C1 segment of cervical spinal cord (tissue), 14 donors: ENCODE data around the gene ZNHIT6.
"Not testable (repeated sequence)": the region's sequence is repeated elsewhere in the genome, so short reads cannot be mapped to it uniquely, and the experiment has no call there.

Experiments used
- DNase-seq, 14 donors: peaks; one replicate each; lab custom pipeline; 2025; lab: John Stamatoyannopoulos, UW

Gene ZNHIT6, protein sequence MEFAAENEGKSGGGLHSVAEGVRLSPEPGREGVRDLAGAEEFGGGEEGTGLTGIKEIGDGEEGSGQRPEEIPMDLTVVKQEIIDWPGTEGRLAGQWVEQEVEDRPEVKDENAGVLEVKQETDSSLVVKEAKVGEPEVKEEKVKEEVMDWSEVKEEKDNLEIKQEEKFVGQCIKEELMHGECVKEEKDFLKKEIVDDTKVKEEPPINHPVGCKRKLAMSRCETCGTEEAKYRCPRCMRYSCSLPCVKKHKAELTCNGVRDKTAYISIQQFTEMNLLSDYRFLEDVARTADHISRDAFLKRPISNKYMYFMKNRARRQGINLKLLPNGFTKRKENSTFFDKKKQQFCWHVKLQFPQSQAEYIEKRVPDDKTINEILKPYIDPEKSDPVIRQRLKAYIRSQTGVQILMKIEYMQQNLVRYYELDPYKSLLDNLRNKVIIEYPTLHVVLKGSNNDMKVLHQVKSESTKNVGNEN

GRCh38 chr1:85707990-85708828, at the start of gene ZNHIT6:
Gene ZNHIT6 (minus strand): TSS chr1:85708433. CDS start chr1:85708284, 149 bp downstream.
- peak; percentile 32 to 89 (median 75) for DNase-seq

DNA sequence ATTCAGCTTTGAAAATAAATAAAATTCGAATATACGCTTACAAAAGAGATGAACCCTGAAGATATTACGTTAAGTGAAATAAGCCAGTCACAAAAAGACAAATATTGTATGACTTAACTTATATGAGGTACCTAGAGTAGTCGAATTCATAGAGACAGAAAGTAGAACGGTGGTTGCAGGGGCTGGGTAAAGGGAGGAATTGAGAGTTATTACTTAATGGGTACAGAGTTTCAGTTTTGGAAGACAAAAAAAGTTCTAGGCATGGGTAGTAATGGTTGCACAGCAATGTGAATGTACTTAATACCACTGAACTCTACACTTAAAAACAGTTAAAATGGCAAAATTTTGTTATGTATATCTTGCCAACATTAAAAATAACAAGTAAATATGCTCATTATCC, 48.6 kb upstream of the ZNHIT6 start:
- no peak for DNase-seq

DNA sequence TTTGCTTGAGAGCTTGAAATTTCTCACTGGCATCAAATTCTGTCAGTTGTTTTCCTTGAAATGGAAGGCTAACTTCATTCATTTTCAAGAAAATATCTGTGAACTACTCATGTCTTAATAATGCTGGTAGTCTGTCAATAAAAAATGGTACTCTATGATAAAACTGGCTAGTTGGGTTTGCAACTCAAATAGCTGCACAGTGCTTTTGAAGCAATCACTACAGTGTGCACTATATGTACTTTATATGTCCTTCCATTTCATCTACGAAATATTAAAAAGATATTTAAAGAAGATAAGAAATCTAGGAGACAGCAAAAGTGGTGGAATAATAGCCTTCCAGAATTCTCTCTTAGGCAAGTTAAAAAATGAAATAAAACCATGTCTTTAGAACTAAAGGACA, 39.9 kb upstream of the ZNHIT6 start:
- DNase-seq = no peak

- no peak for DNase-seq
Observed at GRCh38 chr1:85746777-85747176, 38.5 kb upstream of the ZNHIT6 start.

DNA sequence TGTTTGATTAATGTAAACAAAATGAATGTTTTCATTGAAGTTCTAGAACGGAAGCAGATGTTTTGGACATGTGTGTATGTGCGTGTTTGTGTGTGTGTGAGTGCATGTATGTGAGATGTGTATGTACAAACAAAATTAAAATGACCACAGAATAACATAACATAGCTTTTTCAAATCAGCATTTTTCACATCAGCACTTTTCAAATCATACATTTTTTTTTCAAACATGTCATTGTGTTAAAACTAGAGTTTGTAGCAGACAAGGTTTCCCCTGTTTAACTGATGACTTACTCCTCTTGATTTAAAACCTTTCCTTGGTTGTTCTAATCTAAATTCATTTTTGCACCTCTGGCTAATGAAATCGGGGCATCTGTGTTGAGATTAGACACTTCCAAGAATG, 35.6 kb upstream of the ZNHIT6 start:
- DNase-seq = no peak

GRCh38 chr1:85734931-85735330, 26.7 kb upstream of the ZNHIT6 start:
- DNase-seq = no peak

DNA sequence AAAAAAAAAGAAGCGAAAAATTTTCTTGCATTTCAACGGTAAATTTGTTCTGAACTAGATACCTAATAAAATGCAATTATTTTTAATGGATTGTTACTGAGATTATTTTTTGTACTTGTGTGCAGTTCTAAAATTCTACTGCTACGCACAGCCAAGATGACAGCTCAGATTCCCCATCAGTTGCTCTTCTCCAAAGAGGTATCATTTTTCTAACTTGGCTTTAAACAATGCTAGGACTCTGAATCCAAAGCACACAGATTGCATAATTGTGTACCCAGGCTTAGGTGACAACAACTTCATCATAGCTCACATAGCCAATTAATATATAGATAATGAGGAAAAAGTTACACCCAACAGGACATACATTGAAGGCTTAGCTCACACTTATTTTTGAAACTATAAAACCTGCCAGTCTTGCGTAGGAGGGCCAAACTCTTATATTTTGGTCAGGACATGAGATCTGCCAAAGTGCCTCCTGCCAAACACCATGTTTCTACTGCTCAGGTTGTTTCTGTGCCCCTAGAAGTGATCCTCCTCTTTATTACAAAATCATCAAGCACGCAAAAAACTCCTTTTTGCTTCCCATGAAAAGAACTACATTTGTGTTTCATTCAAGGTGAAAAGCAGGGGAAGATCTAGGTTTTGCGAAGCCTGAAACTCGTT, 10.6 kb upstream of the ZNHIT6 start:
- no peak for DNase-seq

- not testable (repeated sequence) for DNase-seq
Observed at GRCh38 chr1:85714418-85715114, 6.3 kb upstream of the ZNHIT6 start.

- DNase-seq = peak in 2 of 14 donors; percentile 2 to 16
Observed at GRCh38 chr1:85708829-85709227, 595 bp upstream of the ZNHIT6 start.

- no peak for DNase-seq
Observed at GRCh38 chr1:85707267-85707989, 805 bp downstream of the ZNHIT6 start.

DNA sequence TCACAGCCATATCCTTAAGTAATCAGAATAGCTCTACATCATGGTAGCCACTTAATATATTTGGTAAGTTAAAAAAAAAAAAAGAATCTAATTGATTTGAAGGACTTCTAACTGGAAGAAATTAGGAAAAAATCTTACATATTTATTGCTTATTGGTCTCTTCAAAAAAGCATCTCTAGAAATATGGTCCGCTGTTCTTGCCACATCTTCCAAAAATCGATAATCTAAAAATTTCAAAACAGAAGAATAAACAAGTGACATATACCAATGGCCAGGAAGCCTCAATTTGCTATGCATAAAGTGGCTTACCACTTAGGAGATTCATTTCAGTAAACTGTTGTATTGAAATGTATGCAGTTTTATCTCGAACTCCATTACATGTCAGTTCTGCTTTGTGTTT, 2.3 kb downstream of the ZNHIT6 start:
- DNase-seq = no peak

DNA sequence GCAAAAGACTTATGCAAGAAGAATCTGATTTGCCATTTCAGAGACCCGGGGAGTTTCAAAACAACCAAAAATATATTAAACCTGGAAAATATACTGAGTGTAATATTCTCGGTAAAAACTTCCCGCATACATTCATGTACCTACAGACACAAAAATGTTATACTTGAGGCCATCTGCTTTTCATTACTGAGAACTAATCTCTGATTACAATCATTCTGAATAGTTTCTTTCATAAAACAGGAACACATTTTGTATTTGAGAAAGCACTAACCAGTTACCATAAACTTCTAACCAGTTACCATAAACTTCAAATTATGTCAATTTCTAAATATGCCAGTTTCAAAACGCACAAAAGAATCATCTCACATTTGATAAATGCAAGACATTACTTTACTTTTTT, 7.8 kb downstream of the ZNHIT6 start:
- DNase-seq = no peak

DNA sequence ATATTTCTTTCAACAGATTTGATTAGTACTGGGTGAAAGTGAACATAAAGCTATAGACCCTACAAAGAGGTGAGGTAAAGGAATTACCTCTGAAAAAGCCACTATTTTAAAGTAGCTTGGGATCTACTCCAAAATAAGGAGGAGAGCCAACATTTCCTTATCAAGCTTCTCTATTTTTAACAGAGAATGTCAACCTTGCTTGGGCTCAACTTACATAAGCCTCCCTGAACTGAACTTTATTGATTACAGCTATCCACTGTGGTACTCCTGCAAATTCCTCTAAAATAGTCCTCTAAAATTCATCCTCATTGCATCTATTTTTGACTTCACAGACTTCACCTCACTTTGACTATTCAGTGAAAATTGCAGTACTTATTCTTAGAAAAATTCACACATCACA, 10.3 kb downstream of the ZNHIT6 start:
- DNase-seq = no peak

DNA sequence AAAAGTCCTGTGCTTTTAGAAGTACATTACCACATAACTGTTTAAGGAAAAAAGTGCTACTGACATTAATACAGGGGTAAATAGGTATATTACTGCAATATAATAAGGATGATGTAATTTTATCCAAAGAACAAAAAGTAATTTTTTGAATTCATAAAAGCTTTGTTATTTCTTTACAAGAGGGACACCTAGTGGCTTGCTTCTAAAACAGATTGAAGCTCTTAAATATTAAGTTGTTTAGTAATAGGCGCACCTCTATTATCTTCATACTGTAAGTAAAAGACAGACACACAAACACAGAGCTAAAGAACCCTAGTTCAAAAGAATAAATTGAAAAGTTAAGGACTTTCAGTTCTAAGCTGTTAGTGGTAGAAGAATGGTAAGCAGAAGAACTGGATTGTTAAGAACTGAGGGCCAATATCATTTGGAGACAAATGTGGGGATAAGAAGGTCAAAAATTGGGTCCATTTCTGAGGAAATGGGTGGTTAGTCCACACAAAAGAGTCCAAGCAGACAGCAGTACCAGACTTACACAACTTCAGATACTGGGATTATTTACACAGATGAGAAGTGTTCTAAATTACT, 15.4 kb downstream of the ZNHIT6 start:
- DNase-seq = peak in 1 of 14 donors; percentile 1

DNA sequence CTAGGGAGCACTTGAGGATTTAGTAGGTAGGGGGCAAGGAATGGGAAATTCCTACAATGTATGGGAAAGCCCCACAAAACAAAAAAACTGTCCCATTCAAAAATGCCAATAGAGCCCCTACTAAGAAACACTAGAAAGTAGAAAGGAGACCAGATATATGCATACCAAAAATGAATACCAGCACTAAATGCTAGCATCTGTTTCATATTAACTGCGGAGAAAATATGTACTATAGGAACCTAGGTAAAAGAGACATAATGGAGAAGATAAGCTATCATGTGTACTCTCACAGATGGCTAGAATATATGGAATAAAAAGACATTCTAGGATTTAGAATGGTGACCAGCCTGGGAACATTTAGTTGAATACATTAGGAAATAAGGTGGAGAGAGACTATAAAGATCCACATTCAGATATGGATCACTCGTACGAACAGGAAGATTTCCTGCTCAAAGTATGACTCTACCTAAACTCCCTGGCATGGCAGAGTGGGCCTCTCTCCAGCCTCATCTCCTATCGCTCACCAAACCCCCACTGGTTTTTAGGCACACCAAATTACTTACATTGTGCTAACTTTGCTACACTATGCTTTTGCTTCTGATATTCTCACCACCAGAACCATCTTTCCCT, 18.3 kb downstream of the ZNHIT6 start:
- no peak for DNase-seq

DNA sequence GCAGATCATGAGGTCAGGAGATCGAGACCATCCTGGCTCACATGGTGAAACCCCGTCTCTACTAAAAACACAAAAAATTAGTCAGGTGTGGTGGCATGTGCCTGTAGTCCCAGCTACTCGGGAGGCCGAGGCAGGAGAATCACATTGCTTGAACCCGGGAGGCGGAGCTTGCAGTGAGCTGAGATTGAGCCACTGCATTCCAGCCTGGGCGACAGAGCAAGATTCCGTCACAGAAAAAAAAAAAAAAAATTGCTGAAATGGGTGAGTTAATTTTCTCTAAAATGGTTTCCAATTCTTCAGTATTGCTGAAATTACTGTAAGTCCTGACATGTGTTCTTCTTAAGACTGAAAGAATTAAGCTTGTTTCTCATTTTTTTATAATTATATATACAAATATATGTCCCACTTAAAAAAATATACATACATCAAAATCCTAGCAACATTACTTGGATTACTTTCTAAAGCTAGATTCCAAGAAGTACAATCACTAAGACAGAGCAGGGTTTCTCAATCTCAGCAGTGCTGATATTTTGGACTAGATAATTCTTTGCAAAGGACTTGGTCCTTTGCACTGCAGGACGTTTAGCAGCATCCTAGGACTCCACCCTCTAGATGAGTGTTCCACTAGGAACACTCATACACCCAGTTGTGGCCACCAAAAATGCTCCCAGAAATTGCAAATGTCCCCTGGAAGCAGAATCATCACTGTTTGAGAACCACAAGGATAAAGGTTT, 24.8 kb downstream of the ZNHIT6 start:
- no peak for DNase-seq

GRCh38 chr1:85681087-85681486, 27.1 kb downstream of the ZNHIT6 start:
- peak in 2 of 14 donors; percentile 2 to 9 for DNase-seq

- DNase-seq = no peak
Observed at GRCh38 chr1:85678193-85678592, 30.0 kb downstream of the ZNHIT6 start.

DNA sequence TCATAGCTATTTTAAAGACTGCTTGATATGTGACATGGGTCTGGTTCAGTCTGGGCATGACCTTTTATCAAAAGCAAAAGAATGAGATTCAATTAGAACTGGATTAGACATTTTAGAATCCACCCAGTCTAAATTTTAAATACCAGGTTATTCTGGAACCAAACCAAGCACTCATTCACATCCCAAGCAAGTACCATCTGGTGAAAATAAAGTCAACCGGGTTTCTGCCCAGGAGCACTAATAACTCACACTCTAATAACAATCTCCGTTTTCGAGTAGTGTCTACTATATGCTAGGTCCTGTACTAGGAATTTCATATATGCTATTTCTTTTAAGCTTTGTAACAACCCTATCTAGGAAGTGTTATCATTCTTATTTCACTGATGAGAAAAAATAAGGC, 30.6 kb downstream of the ZNHIT6 start:
- DNase-seq = peak in 1 of 14 donors; percentile 38
